ENCODE data around the gene ZFP30. TPM values are rescaled to one million over a fixed set of nuclear protein-coding genes. Genes with fewer than 3 reads are reported as not detected.

ZFP30 gene
- polyA plus RNA-seq, 12 donors, result 11.2 to 14.4 (median 13.7) TPM; not detected in 1

- DNase-seq, result no peak
These were observed 90.5 kb downstream of the ZFP30 start for GRCh38 chr19:37564624-37565369.

Other genes starting within 250 kb of the ZFP30 start
- 10 to 100 TPM in 4 of 12 donors, 1 to 10 TPM in 7, not detected in 1; 4.2 to 11.4 (median 9.7) TPM for gene ZNF569, start 188.0 kb downstream of the ZFP30 start, polyA plus RNA-seq (ENCODE audit: insufficient read length in 12 of 12)
- 1 to 10 TPM in 11 of 12 donors, not detected in 1; 5.5 to 9.0 (median 7.6) TPM for gene ZNF570, start 186.1 kb downstream of the ZFP30 start, polyA plus RNA-seq (ENCODE audit: insufficient read length in 12 of 12)
- 10 to 100 TPM in 8 of 12 donors, 1 to 10 TPM in 4; 8.3 to 61.8 (median 13.1) TPM for gene ZNF793, start 148.5 kb downstream of the ZFP30 start, polyA plus RNA-seq (ENCODE audit: insufficient read length in 12 of 12)
- 1 to 10 TPM in 11 of 12 donors, not detected in 1; 4.5 to 9.4 (median 7.0) TPM for gene ZNF571, start 60.7 kb downstream of the ZFP30 start, polyA plus RNA-seq (ENCODE audit: insufficient read length in 12 of 12)
- gene ZNF540, start 60.6 kb downstream of the ZFP30 start, polyA plus RNA-seq (ENCODE audit: insufficient read length in 12 of 12), result 1 to 10 TPM in 10 of 12 donors, not detected in 2; 1.5 to 3.3 (median 2.7) TPM
- 1 to 10 TPM in 10 of 12 donors, not detected in 2; 4.5 to 8.0 (median 6.0) TPM for gene ZNF607, start 64.3 kb upstream of the ZFP30 start, polyA plus RNA-seq (ENCODE audit: insufficient read length in 12 of 12)
- gene ZNF573, start 124.1 kb upstream of the ZFP30 start, polyA plus RNA-seq (ENCODE audit: insufficient read length in 12 of 12), result 10 to 100 TPM in 8 of 12 donors, 1 to 10 TPM in 2, not detected in 2; 7.7 to 20.5 (median 12.1) TPM